Loucy (cell line): ENCODE results near the gene KATNAL2.

Experiments
- H2AFZ ChIP-seq: fragments of 200-600 bp; sonication (generic); 2 replicates; pipeline ENCODE4 v1.6.0; 2016; ENCODE audit warnings: antibody characterized with exemption, mild to moderate bottlenecking, low read length, moderate library complexity
- H3F3A ChIP-seq: fragments of 200-600 bp; 2 replicates; pipeline ENCODE4 v1.6.0; 2016; ENCODE audit warnings: antibody characterized with exemption, low read depth, mild to moderate bottlenecking
- H3K27me3 ChIP-seq: fragments of 200-600 bp; sonication (generic); 2 replicates; pipeline ENCODE4 v1.6.1; 2014; ENCODE audit warnings: low read length, mild to moderate bottlenecking; ENCODE audit not compliant: insufficient read depth, poor library complexity, severe bottlenecking
- H3K36me3 ChIP-seq: fragments of 200-600 bp; sonication (generic); 2 replicates; pipeline ENCODE4 v1.6.1; 2016; ENCODE audit warnings: low read length; ENCODE audit not compliant: insufficient read depth
- H3K4me1 ChIP-seq: fragments of 200-600 bp; sonication (generic); 2 replicates; pipeline ENCODE4 v1.5.1; 2014; ENCODE audit warnings: low read length, mild to moderate bottlenecking; ENCODE audit not compliant: insufficient read depth, poor library complexity, severe bottlenecking
- H3K4me2 ChIP-seq: fragments of 200-600 bp; sonication (generic); 2 replicates; pipeline ENCODE4 v1.6.0; 2014; ENCODE audit warnings: antibody characterized with exemption, low read length, low read depth, mild to moderate bottlenecking; ENCODE audit not compliant: poor library complexity, severe bottlenecking
- H3K4me3 ChIP-seq: fragments of 200-600 bp; sonication (generic); 2 replicates; pipeline ENCODE4 v1.5.1; 2014; ENCODE audit warnings: low read length, mild to moderate bottlenecking, mixed read lengths; ENCODE audit not compliant: poor library complexity, severe bottlenecking
- H3K79me2 ChIP-seq: fragments of 200-600 bp; sonication (generic); 2 replicates; pipeline ENCODE4 v1.6.1; 2014; ENCODE audit warnings: low read length; ENCODE audit not compliant: insufficient read depth
- H3K9ac ChIP-seq: fragments of 200-600 bp; sonication (generic); 2 replicates; pipeline ENCODE4 v1.6.0; 2014; ENCODE audit warnings: mild to moderate bottlenecking, low read depth, low read length, moderate library complexity; ENCODE audit not compliant: poor library complexity, severe bottlenecking
- H3K9me2 ChIP-seq: fragments of 200-600 bp; sonication (generic); replicated peaks from 2 replicates; pipeline ENCODE4 v1.6.1; 2016; ENCODE audit warnings: low read depth, low read length, mixed read lengths
- H3K9me3 ChIP-seq: fragments of 200-600 bp; sonication (generic); 2 replicates; pipeline ENCODE4 v1.6.1; 2014; ENCODE audit warnings: mild to moderate bottlenecking, antibody characterized with exemption, low read length, low read depth; ENCODE audit not compliant: insufficient read depth
- H4K20me1 ChIP-seq: fragments of 200-600 bp; sonication (generic); 2 replicates; pipeline ENCODE4 v1.6.0; 2014; ENCODE audit warnings: antibody characterized with exemption, low read length, mild to moderate bottlenecking; ENCODE audit not compliant: insufficient read depth, poor library complexity, severe bottlenecking
- CTCF ChIP-seq: fragments of 200-600 bp; sonication (generic); conservative IDR thresholded peaks from 2 replicates; pipeline ENCODE4 v1.5.1; 2014; ENCODE audit warnings: mild to moderate bottlenecking, antibody characterized with exemption, low read length
- EZH2phosphoT487 ChIP-seq: fragments of 200-600 bp; IDR thresholded peaks from 2 replicates; pipeline ENCODE4 v1.6.1; 2018; ENCODE audit warnings: antibody characterized with exemption, mild to moderate bottlenecking, moderate library complexity, borderline replicate concordance

Gene KATNAL2

DNA sequence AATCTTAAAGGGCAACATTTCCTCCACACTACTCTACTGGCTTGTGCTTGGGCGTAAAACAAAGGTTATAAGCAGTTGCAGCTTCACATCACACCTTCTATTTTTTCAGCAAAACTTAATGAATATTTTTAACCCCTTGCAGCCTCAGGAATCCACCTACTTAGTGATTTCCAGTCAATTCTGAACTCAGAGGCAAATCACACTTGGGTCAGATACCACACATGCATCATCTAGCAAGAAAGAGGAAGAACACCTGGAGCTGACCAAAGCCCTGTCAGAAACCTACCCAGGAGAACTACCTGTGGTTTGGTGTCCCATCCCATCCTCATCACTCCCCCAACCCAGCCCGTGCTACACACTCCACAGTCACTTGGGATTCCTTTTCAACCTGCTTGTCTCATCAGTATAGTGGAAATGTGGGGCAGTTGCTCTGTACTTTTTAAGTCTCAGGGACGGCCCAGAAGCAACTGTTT, 25.6 kb upstream of the KATNAL2 start:
- Histone ChIP-seq H4K20me1 (peaks cover 23% of the 10 kb centered on the region), H3K4me1 (peaks cover 12% of the 10 kb centered on the region), H3K36me3 (peaks cover 47% of the 10 kb centered on the region), H2AFZ (no peak overlapping the region), H3F3A (no peaks in the 10 kb centered on the region), H3K9ac (no peak overlapping the region), H3K79me2 (peaks cover 98% of the 10 kb centered on the region), H3K4me2 (peak overlapping the region; percentile 34), H3K9me2 (no peaks in the 10 kb centered on the region), H3K27me3 (no peaks in the 10 kb centered on the region), H3K9me3 (peaks cover 25% of the 10 kb centered on the region; the same call in 1 of the 2 replicates), H3K4me3 (no peak overlapping the region)
- no peak for TF ChIP-seq EZH2phosphoT487
- TF ChIP-seq CTCF, result no peak

DNA sequence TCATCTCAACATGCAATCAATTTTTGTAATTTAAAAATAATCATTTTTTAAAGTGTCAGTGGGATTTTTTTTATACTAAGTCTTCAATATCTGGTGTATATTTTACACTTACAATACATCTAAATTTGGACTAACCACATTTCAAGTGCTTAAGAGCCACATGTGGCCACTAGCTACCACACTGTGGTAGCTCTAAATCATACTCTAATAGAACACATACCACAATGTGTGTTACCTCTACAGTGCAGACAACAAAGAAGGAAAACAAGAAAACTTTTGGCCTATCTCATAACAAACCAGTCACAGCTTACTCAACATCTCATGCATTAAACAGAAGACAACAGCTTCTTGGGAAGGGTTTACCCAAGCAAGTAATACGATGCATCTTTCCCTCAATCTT, 24.6 kb upstream of the KATNAL2 start:
- Histone ChIP-seq H2AFZ (no peak overlapping the region), H3F3A (no peaks in the 10 kb centered on the region; the same call in 1 of the 2 replicates), H3K9ac (no peak overlapping the region), H4K20me1 (peaks cover 23% of the 10 kb centered on the region), H3K4me1 (peaks cover 22% of the 10 kb centered on the region), H3K4me2 (no peak overlapping the region), H3K27me3 (no peaks in the 10 kb centered on the region), H3K79me2 (peaks cover 97% of the 10 kb centered on the region), H3K36me3 (peaks cover 42% of the 10 kb centered on the region), H3K9me2 (no peaks in the 10 kb centered on the region), H3K9me3 (peaks cover 22% of the 10 kb centered on the region; the same call in 1 of the 2 replicates), H3K4me3 (no peak overlapping the region)
- TF ChIP-seq EZH2phosphoT487 (no peak), CTCF (no peak)

DNA sequence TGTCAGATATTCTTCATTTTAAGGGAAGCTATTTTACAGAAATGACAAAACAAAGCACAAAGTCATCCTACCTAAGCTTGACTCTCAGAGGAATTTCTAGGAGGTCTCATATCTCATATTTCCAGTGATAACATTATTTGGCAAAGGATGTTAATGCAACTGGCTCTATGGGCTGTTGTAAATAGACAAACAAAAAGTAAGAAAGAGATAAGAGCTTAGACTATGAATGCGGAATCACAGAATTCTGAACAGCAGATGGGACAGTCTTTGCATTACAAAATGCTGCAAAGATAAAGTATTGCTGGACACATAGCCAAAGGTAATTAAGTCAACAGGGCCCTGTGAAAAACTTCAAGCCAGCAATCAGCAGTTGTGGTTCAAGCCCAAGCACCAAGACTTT, 24.0 kb upstream of the KATNAL2 start:
- H3K9me2 ChIP-seq, result no peaks in the 10 kb centered on the region
- peaks cover 25% of the 10 kb centered on the region for H4K20me1 ChIP-seq
- peaks cover 97% of the 10 kb centered on the region for H3K79me2 ChIP-seq
- H3K27me3 ChIP-seq, result no peaks in the 10 kb centered on the region
- no peak overlapping the region for H2AFZ ChIP-seq
- peaks cover 22% of the 10 kb centered on the region for H3K4me1 ChIP-seq
- H3F3A ChIP-seq, result no peaks in the 10 kb centered on the region; the same call in 1 of the 2 replicates
- TF ChIP-seq CTCF, result no peak
- TF ChIP-seq EZH2phosphoT487, result no peak
- no peak overlapping the region for H3K4me2 ChIP-seq
- H3K36me3 ChIP-seq, result peaks cover 38% of the 10 kb centered on the region
- H3K4me3 ChIP-seq, result no peak overlapping the region
- H3K9ac ChIP-seq, result no peak overlapping the region
- H3K9me3 ChIP-seq, result peaks cover 17% of the 10 kb centered on the region; the same call in 1 of the 2 replicates
